ENCODE measurements around the gene PCBP3. TPM values are rescaled to one million over a fixed set of nuclear protein-coding genes. Genes with fewer than 3 reads are reported as not detected.
"Not testable (repeated sequence)": the region's sequence is repeated elsewhere in the genome, so short reads cannot be mapped to it uniquely, and the experiment has no call there.

Gene PCBP3
- total RNA-seq, 2 donors from 2014 or later = 11.6 to 16.5 TPM

- no peak for ATAC-seq (replicated peaks)
- Mint-ChIP-seq H3K27me3 (peaks cover 12% of the 10 kb centered on the region), H3K4me1 (peaks cover 10% of the 10 kb centered on the region), H3K9me3 (peaks cover 12% of the 10 kb centered on the region), H3K27ac (no peak overlapping the region), H3K4me3 (no peak overlapping the region), H3K36me3 (ENCODE audit: low read depth) (no peaks in the 10 kb centered on the region)
Observed at GRCh38 chr21:45845063-45845769, 201.7 kb downstream of the PCBP3 start.

GRCh38 chr21:45845770-45846090, 202.2 kb downstream of the PCBP3 start:
- no peak for ATAC-seq (replicated peaks)
- Mint-ChIP-seq H3K36me3 (ENCODE audit: low read depth) (no peaks in the 10 kb centered on the region), H3K27ac (no peak overlapping the region), H3K4me3 (no peak overlapping the region), H3K4me1 (peaks cover 10% of the 10 kb centered on the region), H3K9me3 (peaks cover 12% of the 10 kb centered on the region), H3K27me3 (peaks cover 18% of the 10 kb centered on the region)

- Mint-ChIP-seq H3K4me3 (no peak overlapping the region), H3K27ac (no peak overlapping the region), H3K9me3 (peaks cover 5% of the 10 kb centered on the region), H3K4me1 (peaks cover 10% of the 10 kb centered on the region), H3K27me3 (peaks cover 17% of the 10 kb centered on the region), H3K36me3 (ENCODE audit: low read depth) (no peaks in the 10 kb centered on the region)
- ATAC-seq (replicated peaks) = no peak
Observed at GRCh38 chr21:45846373-45847160, 203.0 kb downstream of the PCBP3 start.

GRCh38 chr21:45847870-45848269, 204.3 kb downstream of the PCBP3 start:
- H3K4me3 Mint-ChIP-seq = no peak overlapping the region
- H3K27me3 Mint-ChIP-seq = peaks cover 17% of the 10 kb centered on the region
- no peaks in the 10 kb centered on the region for H3K36me3 Mint-ChIP-seq (ENCODE audit: low read depth)
- H3K4me1 Mint-ChIP-seq = peaks cover 10% of the 10 kb centered on the region
- H3K27ac Mint-ChIP-seq = no peak overlapping the region
- no peaks in the 10 kb centered on the region for H3K9me3 Mint-ChIP-seq
- ATAC-seq (replicated peaks) = no peak

GRCh38 chr21:45848331-45848730, 204.8 kb downstream of the PCBP3 start:
- peak; percentile 74 for ATAC-seq (replicated peaks)
- no peaks in the 10 kb centered on the region for H3K9me3 Mint-ChIP-seq

GRCh38 chr21:45848805-45849204, 205.3 kb downstream of the PCBP3 start:
- no peaks in the 10 kb centered on the region for H3K9me3 Mint-ChIP-seq
- peaks cover 17% of the 10 kb centered on the region for H3K27me3 Mint-ChIP-seq
- peaks cover 10% of the 10 kb centered on the region for H3K4me1 Mint-ChIP-seq
- no peak for ATAC-seq (replicated peaks)
- H3K4me3 Mint-ChIP-seq = no peak overlapping the region
- H3K27ac Mint-ChIP-seq = no peak overlapping the region
- H3K36me3 Mint-ChIP-seq (ENCODE audit: low read depth) = no peaks in the 10 kb centered on the region

More at GRCh38 chr21:45848331-45848730, 204.8 kb downstream of the PCBP3 start:
- Mint-ChIP-seq H3K4me1 (peaks cover 10% of the 10 kb centered on the region), H3K27ac (no peak overlapping the region), H3K36me3 (ENCODE audit: low read depth) (no peaks in the 10 kb centered on the region), H3K4me3 (no peak overlapping the region), H3K27me3 (peaks cover 17% of the 10 kb centered on the region)

- H3K27me3 Mint-ChIP-seq = peaks cover 17% of the 10 kb centered on the region
- H3K4me3 Mint-ChIP-seq = no peak overlapping the region
- H3K36me3 Mint-ChIP-seq (ENCODE audit: low read depth) = no peaks in the 10 kb centered on the region
- H3K27ac Mint-ChIP-seq = no peak overlapping the region
- no peak for ATAC-seq (replicated peaks)
- H3K9me3 Mint-ChIP-seq = no peaks in the 10 kb centered on the region
- peaks cover 14% of the 10 kb centered on the region for H3K4me1 Mint-ChIP-seq
Observed at GRCh38 chr21:45849651-45850050, 206.1 kb downstream of the PCBP3 start.

- H3K4me1 Mint-ChIP-seq = peaks cover 14% of the 10 kb centered on the region
- H3K27me3 Mint-ChIP-seq = peaks cover 17% of the 10 kb centered on the region
- no peak for ATAC-seq (replicated peaks)
- H3K4me3 Mint-ChIP-seq = no peak overlapping the region
- no peak overlapping the region for H3K27ac Mint-ChIP-seq
- no peaks in the 10 kb centered on the region for H3K9me3 Mint-ChIP-seq
- H3K36me3 Mint-ChIP-seq (ENCODE audit: low read depth) = no peaks in the 10 kb centered on the region
Observed at GRCh38 chr21:45850181-45850580, 206.7 kb downstream of the PCBP3 start.

GRCh38 chr21:45852386-45852785, 208.9 kb downstream of the PCBP3 start:
- not testable (repeated sequence) for H3K4me3 Mint-ChIP-seq; H3K36me3 Mint-ChIP-seq (ENCODE audit: low read depth); H3K27ac Mint-ChIP-seq; ATAC-seq (replicated peaks); H3K4me1 Mint-ChIP-seq; H3K9me3 Mint-ChIP-seq
- peaks cover 14% of the 10 kb centered on the region for H3K27me3 Mint-ChIP-seq

GRCh38 chr21:45852886-45853400, 209.4 kb downstream of the PCBP3 start:
- peaks cover 14% of the 10 kb centered on the region for H3K27me3 Mint-ChIP-seq
- ATAC-seq (replicated peaks) = no peak
- no peaks in the 10 kb centered on the region for H3K36me3 Mint-ChIP-seq (ENCODE audit: low read depth)
- H3K27ac Mint-ChIP-seq = no peak overlapping the region
- H3K4me3 Mint-ChIP-seq = no peak overlapping the region
- H3K9me3 Mint-ChIP-seq = no peaks in the 10 kb centered on the region
- peaks cover 6% of the 10 kb centered on the region for H3K4me1 Mint-ChIP-seq

- no peak overlapping the region for H3K4me3 Mint-ChIP-seq
- no peaks in the 10 kb centered on the region for H3K9me3 Mint-ChIP-seq
- no peak for ATAC-seq (replicated peaks)
- no peak overlapping the region for H3K27ac Mint-ChIP-seq
- peaks cover 14% of the 10 kb centered on the region for H3K27me3 Mint-ChIP-seq
- H3K36me3 Mint-ChIP-seq (ENCODE audit: low read depth) = no peaks in the 10 kb centered on the region
- peaks cover 4% of the 10 kb centered on the region for H3K4me1 Mint-ChIP-seq
Observed at GRCh38 chr21:45853703-45854342, 210.3 kb downstream of the PCBP3 start.

GRCh38 chr21:45854690-45855247, 211.2 kb downstream of the PCBP3 start:
- no peaks in the 10 kb centered on the region for H3K36me3 Mint-ChIP-seq (ENCODE audit: low read depth)
- H3K9me3 Mint-ChIP-seq = no peaks in the 10 kb centered on the region
- H3K27me3 Mint-ChIP-seq = peaks cover 13% of the 10 kb centered on the region
- H3K4me1 Mint-ChIP-seq = peaks cover 4% of the 10 kb centered on the region
- no peak overlapping the region for H3K27ac Mint-ChIP-seq
- H3K4me3 Mint-ChIP-seq = no peak overlapping the region
- ATAC-seq (replicated peaks) = no peak

GRCh38 chr21:45855248-45855811, 211.8 kb downstream of the PCBP3 start:
- Mint-ChIP-seq H3K36me3 (ENCODE audit: low read depth) (no peaks in the 10 kb centered on the region), H3K27me3 (peaks cover 8% of the 10 kb centered on the region), H3K27ac (no peak overlapping the region), H3K4me3 (no peak overlapping the region), H3K9me3 (no peaks in the 10 kb centered on the region), H3K4me1 (peaks cover 4% of the 10 kb centered on the region)
- ATAC-seq (replicated peaks) = no peak

GRCh38 chr21:45856442-45856841, 212.9 kb downstream of the PCBP3 start:
- Mint-ChIP-seq H3K36me3 (ENCODE audit: low read depth) (no peaks in the 10 kb centered on the region), H3K9me3 (no peaks in the 10 kb centered on the region), H3K27ac (no peak overlapping the region), H3K4me3 (no peak overlapping the region), H3K4me1 (peaks cover 4% of the 10 kb centered on the region), H3K27me3 (no peaks in the 10 kb centered on the region)
- no peak for ATAC-seq (replicated peaks)
